IMR-90 (cell line): ENCODE data around the gene CTDSPL. TPM values are rescaled to one million over a fixed set of nuclear protein-coding genes. Genes with fewer than 3 reads are reported as not detected.

Experiments
- ATAC-seq: fragments of 200-7000 bp; cut with Tn5 transposase; 2 replicates; pipeline ENCODE4 v1.9.1; 2020; ENCODE audit warnings: low read depth, mild to moderate bottlenecking, moderate library complexity
- BruUV-seq: library from RNA; stranded (reverse); fragments of 400-500 nt; replicated peaks from 2 replicates; lab custom pipeline; 2021; lab: Mats Ljungman, UMichigan
- CTCF ChIA-PET: fragments of 300-600 bp; formaldehyde crosslinking; extraction: SDS; loops from one replicate; lab custom pipeline; 2021; ENCODE audit warnings: antibody characterized with exemption; lab: Yijun Ruan, JAX
- POLR2A ChIA-PET: fragments of 300-600 bp; sonication (Branson Sonifier 250); formaldehyde crosslinking; loops from one replicate; lab custom pipeline; 2022; ENCODE audit warnings: antibody characterized with exemption; ENCODE audit not compliant: unreplicated experiment; lab: Charles Lee
- DNase-seq: peaks from one replicate; pipeline ENCODE4 v3.0.0; 2013
- H2AFZ ChIP-seq: replicated peaks from 2 replicates; pipeline ENCODE3; 2013; ENCODE audit warnings: low read length, mild to moderate bottlenecking; ENCODE audit not compliant: poor library complexity
- H2AK5ac ChIP-seq: 2 replicates; pipeline ENCODE4 v1.6.1; 2013; ENCODE audit warnings: low read depth, low read length, inconsistent platforms
- H2AK9ac ChIP-seq: replicated peaks from 2 replicates; pipeline ENCODE3; 2013; ENCODE audit warnings: mild to moderate bottlenecking, low read depth, low read length, moderate library complexity; ENCODE audit not compliant: poor library complexity
- H2BK120ac ChIP-seq: 2 replicates; pipeline ENCODE4 v1.6.1; 2013; ENCODE audit warnings: low read depth, low read length, inconsistent platforms
- H2BK15ac ChIP-seq: 3 replicates; pipeline ENCODE4 v1.6.1; 2013; ENCODE audit warnings: low read depth, low read length, inconsistent platforms
- H2BK20ac ChIP-seq: 2 replicates; pipeline ENCODE4 v1.6.1; 2013; ENCODE audit warnings: low read depth, mild to moderate bottlenecking, inconsistent platforms, low read length, moderate library complexity
- H2BK5ac ChIP-seq: 2 replicates; pipeline ENCODE4 v1.6.1; 2013; ENCODE audit warnings: mild to moderate bottlenecking, low read depth, low read length, inconsistent platforms; ENCODE audit not compliant: poor library complexity, severe bottlenecking
- H3K14ac ChIP-seq: replicated peaks from 2 replicates; pipeline ENCODE4 v1.6.1; 2013; ENCODE audit warnings: low read depth, low read length, inconsistent platforms
- H3K18ac ChIP-seq: 2 replicates; pipeline ENCODE4 v1.6.1; 2013; ENCODE audit warnings: low read depth, low read length, control low read depth
- H3K23ac ChIP-seq: 2 replicates; pipeline ENCODE4 v1.6.1; 2013; ENCODE audit warnings: low read depth, low read length, inconsistent platforms
- H3K27ac ChIP-seq: 2 replicates; pipeline ENCODE4 v1.5.1; 2013; ENCODE audit warnings: mild to moderate bottlenecking, control low read depth, low read length; ENCODE audit not compliant: insufficient read depth
- H3K27me3 ChIP-seq: 2 replicates; pipeline ENCODE4 v1.6.1; 2013; ENCODE audit warnings: low read length; ENCODE audit not compliant: control insufficient read depth, insufficient read depth
- H3K36me3 ChIP-seq: 2 replicates; pipeline ENCODE4 v1.6.1; 2013; ENCODE audit warnings: low read length, mixed read lengths; ENCODE audit not compliant: control insufficient read depth, insufficient read depth
- H3K4ac ChIP-seq: 2 replicates; pipeline ENCODE4 v1.6.1; 2013; ENCODE audit warnings: low read depth, low read length, inconsistent platforms
- H3K4me1 ChIP-seq: 2 replicates; pipeline ENCODE4 v1.6.1; 2013; ENCODE audit warnings: low read length, mixed read lengths; ENCODE audit not compliant: control insufficient read depth, insufficient read depth
- H3K4me2 ChIP-seq: 2 replicates; pipeline ENCODE4 v1.6.1; 2013; ENCODE audit warnings: low read depth, mild to moderate bottlenecking, control low read depth, low read length, moderate library complexity
- H3K4me3 ChIP-seq: 2 replicates; pipeline ENCODE4 v1.5.1; 2013; ENCODE audit warnings: low read depth, mild to moderate bottlenecking, control low read depth, low read length, moderate library complexity; ENCODE audit not compliant: insufficient read depth
- H3K56ac ChIP-seq: 2 replicates; pipeline ENCODE4 v1.6.1; 2013; ENCODE audit warnings: low read length, inconsistent platforms; ENCODE audit not compliant: insufficient read depth; ENCODE audit errors: extremely low read depth
- H3K79me1 ChIP-seq, 2 experiments: 2 replicates each; pipeline ENCODE4 v1.6.1; 2013; ENCODE audit warnings: low read length in 2 of 2, inconsistent platforms in 1 of 2, low read depth in 1 of 2
- H3K9ac ChIP-seq: 2 replicates; pipeline ENCODE4 v1.6.1; 2013; ENCODE audit warnings: low read depth, low read length, control low read depth
- H3K9me1 ChIP-seq: 2 replicates; pipeline ENCODE4 v1.6.1; 2013; ENCODE audit warnings: low read length, inconsistent platforms; ENCODE audit not compliant: insufficient read depth
- H3K9me3 ChIP-seq: 2 replicates; pipeline ENCODE4 v1.6.1; 2013; ENCODE audit warnings: low read length; ENCODE audit not compliant: control insufficient read depth, insufficient read depth
- H4K20me1 ChIP-seq: 2 replicates; pipeline ENCODE4 v1.6.1; 2013; ENCODE audit warnings: low read length, inconsistent platforms; ENCODE audit not compliant: insufficient read depth
- H4K5ac ChIP-seq: 2 replicates; pipeline ENCODE4 v1.6.1; 2013; ENCODE audit warnings: mild to moderate bottlenecking, low read depth, low read length, control low read depth
- H4K8ac ChIP-seq, 2 experiments: 2 replicates each; pipeline ENCODE4 v1.6.1; 2013; ENCODE audit warnings: low read depth in 2 of 2, low read length in 2 of 2, control low read depth in 1 of 2, inconsistent platforms in 1 of 2
- H4K91ac ChIP-seq: 2 replicates; pipeline ENCODE4 v1.6.1; 2013; ENCODE audit warnings: low read depth, low read length, inconsistent platforms; ENCODE audit not compliant: insufficient read depth
- BHLHE40 ChIP-seq: fragments of 150-350 bp; IDR thresholded peaks from 2 replicates; pipeline ENCODE4 v1.6.1; 2016; ENCODE audit warnings: mild to moderate bottlenecking, low read depth, low read length
- CEBPB ChIP-seq: IDR thresholded peaks from 2 replicates; pipeline ENCODE4 v1.6.1; 2012; ENCODE audit warnings: low read depth, low read length, improper control_type of control experiment
- CHD1 ChIP-seq: IDR thresholded peaks from 2 replicates; pipeline ENCODE4 v1.6.1; 2012; ENCODE audit warnings: low read depth, low read length, improper control_type of control experiment
- CTCF ChIP-seq: conservative IDR thresholded peaks from 2 replicates; pipeline ENCODE4 v1.5.1; 2012; ENCODE audit warnings: mild to moderate bottlenecking, low read depth, low read length, improper control_type of control experiment
- ELK1 ChIP-seq: fragments of 150-350 bp; IDR thresholded peaks from 2 replicates; pipeline ENCODE4 v1.6.1; 2016; ENCODE audit warnings: low read depth, mild to moderate bottlenecking, low read length, moderate library complexity, borderline replicate concordance
- FOS ChIP-seq: fragments of 150-350 bp; IDR thresholded peaks from 2 replicates; pipeline ENCODE4 v1.6.1; 2016; ENCODE audit warnings: low read depth, low read length
- MAFK ChIP-seq: IDR thresholded peaks from 2 replicates; pipeline ENCODE4 v1.6.1; 2012; ENCODE audit warnings: low read depth, low read length, improper control_type of control experiment
- MAZ ChIP-seq: IDR thresholded peaks from 2 replicates; pipeline ENCODE4 v1.6.1; 2012; ENCODE audit warnings: low read depth, mild to moderate bottlenecking, low read length, improper control_type of control experiment, moderate library complexity, borderline replicate concordance
- MXI1 ChIP-seq: IDR thresholded peaks from 2 replicates; pipeline ENCODE4 v1.6.1; 2012; ENCODE audit warnings: low read depth, mild to moderate bottlenecking, low read length, moderate library complexity, borderline replicate concordance
- NFE2L2 ChIP-seq: fragments of 150-350 bp; IDR thresholded peaks from 2 replicates; pipeline ENCODE4 v1.6.1; 2016; ENCODE audit warnings: low read depth, mild to moderate bottlenecking, low read length
- POLR2A ChIP-seq: IDR thresholded peaks from 2 replicates; pipeline ENCODE4 v1.6.1; 2012; ENCODE audit warnings: mild to moderate bottlenecking, low read depth, low read length
- RAD21 ChIP-seq: IDR thresholded peaks from 2 replicates; pipeline ENCODE4 v1.6.1; 2012; ENCODE audit warnings: low read length, improper control_type of control experiment
- RCOR1 ChIP-seq: IDR thresholded peaks from 2 replicates; pipeline ENCODE4 v1.6.1; 2012; ENCODE audit warnings: mild to moderate bottlenecking, low read length, improper control_type of control experiment; ENCODE audit not compliant: insufficient replicate concordance
- RFX5 ChIP-seq: IDR thresholded peaks from 2 replicates; pipeline ENCODE4 v1.8.0; 2012; ENCODE audit warnings: low read depth, mild to moderate bottlenecking, low read length, moderate library complexity
- SMC3 ChIP-seq: fragments of 150-350 bp; IDR thresholded peaks from 2 replicates; pipeline ENCODE4 v1.6.1; 2016; ENCODE audit warnings: low read depth, mild to moderate bottlenecking, antibody characterized with exemption, low read length, moderate library complexity
- USF2 ChIP-seq: fragments of 150-350 bp; IDR thresholded peaks from 2 replicates; pipeline ENCODE4 v1.6.1; 2017; ENCODE audit warnings: mild to moderate bottlenecking, antibody characterized with exemption, low read length, low read depth
- WGBS, 2 experiments: methylation state at CpG; one replicate each; pipeline versions ENCODE4 v1.1.5 to v1.1.7; 2013; ENCODE audit warnings: missing lambda C conversion rate in 2 of 2; ENCODE audit not compliant: insufficient read length in 1 of 2; ENCODE audit errors: extremely low coverage in 2 of 2; 5-methylcytosine and 5-hydroxymethylcytosine counted together
- dilution Hi-C: fragments of 300-500 bp; cut with HindIII; formaldehyde crosslinking; loops from one replicate; pipeline ENCODE4 v1.14.3; 2018; ENCODE audit warnings: low sequenced_read_pairs; ENCODE audit not compliant: unreplicated experiment
- in situ Hi-C: fragments of 300-500 bp; cut with MboI; formaldehyde crosslinking; loops from 3 replicates; pipeline ENCODE4 v1.14.3; 2019; ENCODE audit warnings: low sequenced_read_pairs, inconsistent platforms, mixed read lengths
- intact Hi-C: fragments of 100-400 bp; cut with micrococcal nuclease; formaldehyde crosslinking; loops from 2 replicates; pipeline ENCODE4 v1.10.0; 2022
- polyA plus RNA-seq, 3 experiments: library from polyadenylated mRNA; depleted of rRNA; stranded (reverse); fragments of >200 nt; gene quantifications; 2 replicates each; pipeline ENCODE4 v1.2.3, GENCODE V29; 2012; ENCODE audit warnings: low replicate concordance in 1 of 3
- total RNA-seq: library from RNA; depleted of rRNA; stranded (reverse); fragments of >200 nt; gene quantifications from 2 replicates; pipeline ENCODE4 v1.2.3, GENCODE V29; 2012

Gene CTDSPL
- total and polyA plus RNA-seq, 2 of the 4 experiments (the other 2 are of a cell fraction) = 24.5 to 29.0 TPM

- BruUV-seq = no TSS peak
- H3K9me1 ChIP-seq = peaks cover 28% of the 10 kb centered on the region
- no peak overlapping the region for H3K23ac ChIP-seq
- H3K56ac ChIP-seq = no peak overlapping the region
- no peak overlapping the region for H2BK120ac ChIP-seq
- H2AK9ac ChIP-seq = no peak overlapping the region
- H2AK5ac ChIP-seq = no peak overlapping the region
- H3K9ac ChIP-seq = no peak overlapping the region
- no peak overlapping the region for H2AFZ ChIP-seq
- H3K9me3 ChIP-seq = no peaks in the 10 kb centered on the region
- CTCF ChIA-PET = interaction anchor here (1.0 to 1.3 kb wide), 2 partner anchors 11 to 108 kb away, joined by 3 to 5 read pairs; no protein-coding TSS in a partner anchor
- no peak overlapping the region for H2BK5ac ChIP-seq
- no peak overlapping the region for H4K91ac ChIP-seq
- intact Hi-C loops = no loop called here
- no peak overlapping the region for H2BK20ac ChIP-seq
- H3K4me1 ChIP-seq = peaks cover 10% of the 10 kb centered on the region
- in situ Hi-C loops = no loop called here
- dilution Hi-C loops = no loop called here
- H3K18ac ChIP-seq = no peak overlapping the region
- TF ChIP-seq RFX5 (no peak), RCOR1 (no peak), SMC3 (no peak), BHLHE40 (no peak), RAD21 (no peak), MAZ (no peak), USF2 (no peak), MAFK (no peak), POLR2A (no peak), CTCF (no peak), FOS (no peak), CEBPB (no peak), ELK1 (no peak), NFE2L2 (no peak), CHD1 (no peak), MXI1 (no peak)
- no peak overlapping the region for H4K8ac ChIP-seq
- WGBS, 2 experiments = 100% methylated on average over 1 of the region's 3 CpGs; no CpG with 5 or more reads in 1 of the 2 experiments
- no peak overlapping the region for H3K14ac ChIP-seq
- H3K27me3 ChIP-seq = no peaks in the 10 kb centered on the region
- no peaks in the 10 kb centered on the region for H3K36me3 ChIP-seq
- H3K4me2 ChIP-seq = no peak overlapping the region
- peaks cover 53% of the 10 kb centered on the region; the same call in 1 of the 2 replicates for H4K20me1 ChIP-seq
- no peak overlapping the region for H4K5ac ChIP-seq
- no peak overlapping the region for H2BK15ac ChIP-seq
- H3K79me1 ChIP-seq = peaks cover 44 to 72% of the 10 kb centered on the region in 2 experiments
- DNase-seq (no peak), ATAC-seq (no peak)
- POLR2A ChIA-PET = no interaction called here
- H3K4ac ChIP-seq = no peak overlapping the region
- H3K27ac ChIP-seq = no peak overlapping the region
- H3K4me3 ChIP-seq = no peak overlapping the region
Observed at GRCh38 chr3:37888421-37888820, 26.7 kb downstream of the CTDSPL start.
